K562 (cell line): ENCODE measurements around the gene MBNL1. TPM values are rescaled to one million over a fixed set of nuclear protein-coding genes. Genes with fewer than 3 reads are reported as not detected.
A peak's percentile ranks its signal among the peaks of the same experiment; 100 is the strongest.

Source experiments
- AFF4 ChIP-seq: sonication (generic); formaldehyde crosslinking; IDR thresholded peaks from 2 replicates; pipeline ENCODE4 v1.8.0; 2023; ENCODE audit warnings: mild to moderate bottlenecking, missing genetic modification reagents
- CHCHD3 ChIP-seq: fragments of 250-450 bp; sonication (Bioruptor Pico); IDR thresholded peaks from 2 replicates; pipeline ENCODE4 v2.1.2; 2022; ENCODE audit warnings: mild to moderate bottlenecking
- CTCFL ChIP-seq: IDR thresholded peaks from 2 replicates; pipeline ENCODE4 v1.6.1; 2011; ENCODE audit warnings: borderline replicate concordance, low read depth, mild to moderate bottlenecking, moderate library complexity, low read length; ENCODE audit not compliant: insufficient read depth, poor library complexity, severe bottlenecking
- GATA2 ChIP-seq: sonication (generic); formaldehyde crosslinking; IDR thresholded peaks from 2 replicates; pipeline ENCODE4 v1.4.0; 2020; ENCODE audit warnings: mild to moderate bottlenecking, missing genetic modification reagents
- HSF4 ChIP-seq: fragments of 250-450 bp; sonication (Bioruptor Pico); IDR thresholded peaks from 2 replicates; pipeline ENCODE4 v2.1.2; 2022; ENCODE audit warnings: mild to moderate bottlenecking, moderate library complexity, borderline replicate concordance
- ID3 ChIP-seq, 2 experiments: fragments of 250-450 bp in 1 of 2; fragments of 450-650 bp in 1 of 2; sonication (Bioruptor Pico) in 1 of 2; IDR thresholded peaks; 2 replicates each; pipeline versions ENCODE4 v1.6.1 to v1.8.0; 2016 to 2021; ENCODE audit warnings: mild to moderate bottlenecking in 2 of 2, moderate library complexity in 2 of 2, missing compliant biosample characterization in 1 of 2, missing genetic modification characterization in 1 of 2
- KDM4B ChIP-seq, 2 experiments: fragments of 450-650 bp in 1 of 2; sonication (generic) in 1 of 2; IDR thresholded peaks; 2 replicates each; pipeline ENCODE4 v1.6.1; 2016 to 2017; ENCODE audit warnings: borderline replicate concordance in 2 of 2, antibody characterized with exemption in 1 of 2, low read depth in 1 of 2, mild to moderate bottlenecking in 1 of 2
- MLLT1 ChIP-seq, 2 experiments: fragments of 450-650 bp; IDR thresholded peaks; 2 replicates each; pipeline ENCODE4 v1.6.1; 2016
- NCOA1 ChIP-seq: fragments of 450-650 bp; IDR thresholded peaks from 2 replicates; pipeline ENCODE4 v1.6.1; 2016; ENCODE audit warnings: low read depth
- RBM22 ChIP-seq: fragments of 200-400 bp; formaldehyde crosslinking; IDR thresholded peaks from 2 replicates; pipeline ENCODE4 v1.6.1; 2018; ENCODE audit warnings: low read length, low read depth; ENCODE audit not compliant: poor library complexity, severe bottlenecking
- SRSF1 ChIP-seq: fragments of 200-400 bp; formaldehyde crosslinking; IDR thresholded peaks from 2 replicates; pipeline ENCODE4 v1.6.1; 2017; ENCODE audit warnings: mild to moderate bottlenecking, low read depth, low read length, moderate library complexity
- SRSF7 ChIP-seq: fragments of 200-400 bp; formaldehyde crosslinking; optimal IDR thresholded peaks from 2 replicates; pipeline ENCODE3; 2017; ENCODE audit warnings: mild to moderate bottlenecking, low read depth, low read length
- TAF9B ChIP-seq: fragments of 450-650 bp; IDR thresholded peaks from 2 replicates; pipeline ENCODE4 v1.6.1; 2018; ENCODE audit warnings: mild to moderate bottlenecking; ENCODE audit not compliant: partially characterized antibody
- TSHZ1 ChIP-seq: fragments of 250-450 bp; sonication (Bioruptor Pico); IDR thresholded peaks from 2 replicates; pipeline ENCODE4 v1.4.0; 2020; ENCODE audit warnings: mild to moderate bottlenecking, moderate library complexity
- ZNF584 ChIP-seq: fragments of 200-800 bp; sonication (Bioruptor generic); IDR thresholded peaks from 2 replicates; pipeline ENCODE4 v1.6.1; 2016; ENCODE audit warnings: low read depth, mild to moderate bottlenecking, missing genetic modification characterization, missing compliant biosample characterization
- polyA plus RNA-seq, 8 experiments: library from polyadenylated mRNA; depleted of rRNA in 4 of 8; stranded (reverse) in 5 of 8; unstranded in 3 of 8; fragments of >200 nt; fragmentation: Nextera tagmentation in 2 of 8; fragmentation: Illumina TruSeq in 1 of 8; extraction: Ambion mirVana in 2 of 8; extraction: Trizol in 1 of 8; gene quantifications; 2 replicates each; pipeline versions ENCODE4 v1.2.1 to v1.2.3, GENCODE V29; 2011 to 2014; ENCODE audit warnings: inconsistent platforms in 1 of 8, missing spikeins in 1 of 8
- total RNA-seq, 7 experiments: library from RNA; depleted of rRNA in 6 of 7; stranded (reverse); fragments of >200 nt in 6 of 7; fragmentation: Illumina TruSeq in 2 of 7; extraction: Trizol in 2 of 7; gene quantifications; 2 replicates each; pipeline versions ENCODE4 v1.2.1 to v1.2.3, GENCODE V29; 2011 to 2021; ENCODE audit warnings: low replicate concordance in 1 of 7

Gene MBNL1
- total and polyA plus RNA-seq, 9 of the 15 experiments (the other 6 are each of a cell fraction or from before 2014, with no cell fraction given), result 70.3 to 243 (median 220) TPM

- TF ChIP-seq TSHZ1 (no peak), SRSF7 (no peak), NCOA1 (no peak), ID3 (CRISPR knock-in tag; IDR thresholded peaks at IDR 0.05) (no peak), ID3 (tag; IDR thresholded peaks at IDR 0.05) (peak; percentile 48; the same call in 1 of the 2 replicates), HSF4 (CRISPR knock-in tag) (no peak), GATA2 (CRISPR knock-in tag) (no peak), AFF4 (no peak), CTCFL (no peak), KDM4B (IDR thresholded peaks at IDR 0.05; ENCODE audit: borderline replicate concordance in 2 of 2, low read depth in 1 of 2) (no peak), SRSF1 (no peak), CHCHD3 (CRISPR knock-in tag) (no peak), MLLT1 (IDR thresholded peaks at IDR 0.05) (peak; percentile 87 to 93), RBM22 (no peak), ZNF584 (CRISPR knock-in tag) (no peak), TAF9B (no peak)
Measured at GRCh38 chr3:152272771-152273242, 4.1 kb downstream of the MBNL1 start (continued).
